Loucy (cell line): ENCODE measurements around the gene C1orf167.

ENCODE experiments used
- EZH2phosphoT487 ChIP-seq: fragments of 200-600 bp; IDR thresholded peaks from 2 replicates; pipeline ENCODE4 v1.6.1; 2018; ENCODE audit warnings: antibody characterized with exemption, mild to moderate bottlenecking, moderate library complexity, borderline replicate concordance
- TF ChIP-seq, protein P1 (sequence below): fragments of 200-600 bp; sonication (generic); conservative IDR thresholded peaks from 2 replicates; pipeline ENCODE4 v1.5.1; 2014; ENCODE audit warnings: mild to moderate bottlenecking, antibody characterized with exemption, low read length

DNA sequence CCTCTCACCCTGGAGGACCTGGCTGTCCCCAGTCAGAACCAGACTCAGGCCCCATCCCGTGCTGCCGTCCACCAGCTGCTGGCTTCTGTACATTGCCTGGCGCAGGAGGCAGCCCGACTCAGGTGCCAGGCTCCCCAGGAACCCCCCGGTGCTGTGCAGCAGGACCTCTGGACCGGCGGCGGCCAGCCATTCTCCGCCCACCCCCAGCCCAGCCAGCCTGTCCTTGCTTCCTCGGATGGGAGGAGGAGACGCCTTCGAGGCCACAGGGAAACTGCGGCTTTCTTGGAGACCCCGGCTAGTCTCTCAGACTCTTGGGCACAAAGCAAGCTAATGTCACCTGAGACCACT is 4.4 kb downstream of the C1orf167 start:
- TF ChIP-seq, protein P1, sequence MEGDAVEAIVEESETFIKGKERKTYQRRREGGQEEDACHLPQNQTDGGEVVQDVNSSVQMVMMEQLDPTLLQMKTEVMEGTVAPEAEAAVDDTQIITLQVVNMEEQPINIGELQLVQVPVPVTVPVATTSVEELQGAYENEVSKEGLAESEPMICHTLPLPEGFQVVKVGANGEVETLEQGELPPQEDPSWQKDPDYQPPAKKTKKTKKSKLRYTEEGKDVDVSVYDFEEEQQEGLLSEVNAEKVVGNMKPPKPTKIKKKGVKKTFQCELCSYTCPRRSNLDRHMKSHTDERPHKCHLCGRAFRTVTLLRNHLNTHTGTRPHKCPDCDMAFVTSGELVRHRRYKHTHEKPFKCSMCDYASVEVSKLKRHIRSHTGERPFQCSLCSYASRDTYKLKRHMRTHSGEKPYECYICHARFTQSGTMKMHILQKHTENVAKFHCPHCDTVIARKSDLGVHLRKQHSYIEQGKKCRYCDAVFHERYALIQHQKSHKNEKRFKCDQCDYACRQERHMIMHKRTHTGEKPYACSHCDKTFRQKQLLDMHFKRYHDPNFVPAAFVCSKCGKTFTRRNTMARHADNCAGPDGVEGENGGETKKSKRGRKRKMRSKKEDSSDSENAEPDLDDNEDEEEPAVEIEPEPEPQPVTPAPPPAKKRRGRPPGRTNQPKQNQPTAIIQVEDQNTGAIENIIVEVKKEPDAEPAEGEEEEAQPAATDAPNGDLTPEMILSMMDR = no peak
- TF ChIP-seq EZH2phosphoT487 = no peak
